HepG2 (cell line): Measurements from ENCODE around the gene TNXB. TPM values are rescaled to one million over a fixed set of nuclear protein-coding genes. Genes with fewer than 3 reads are reported as not detected.
A peak's percentile ranks its signal among the peaks of the same experiment; 100 is the strongest.

Experiments used
- CEBPB ChIP-seq: IDR thresholded peaks from 2 replicates; pipeline ENCODE4 v1.6.1; 2011; ENCODE audit warnings: low read depth, low read length, improper control_type of control experiment, borderline replicate concordance
- HDAC2 ChIP-seq: sonication (generic); formaldehyde crosslinking; IDR thresholded peaks from 2 replicates; pipeline ENCODE4 v1.4.0; 2020; ENCODE audit warnings: missing genetic modification reagents
- HNRNPL ChIP-seq: fragments of 200-400 bp; formaldehyde crosslinking; IDR thresholded peaks from 2 replicates; pipeline ENCODE4 v1.6.1; 2017; ENCODE audit warnings: mild to moderate bottlenecking, low read depth, low read length
- HOXA7 ChIP-seq: sonication (generic); formaldehyde crosslinking; IDR thresholded peaks from 2 replicates; pipeline ENCODE4 v1.8.1; 2022; ENCODE audit warnings: mild to moderate bottlenecking, missing genetic modification reagents, moderate library complexity
- MAFK ChIP-seq, 2 experiments: IDR thresholded peaks in 1 of 2; conservative IDR thresholded peaks in 1 of 2; 2 replicates each; pipeline ENCODE4 v1.6.1; 2011; ENCODE audit warnings: improper control_type of control experiment in 2 of 2, low read length in 2 of 2
- MXI1 ChIP-seq: IDR thresholded peaks from 3 replicates; pipeline ENCODE4 v1.6.1; 2012; ENCODE audit warnings: low read depth, low read length, inconsistent platforms, borderline replicate concordance
- NFKB2 ChIP-seq: sonication (generic); formaldehyde crosslinking; IDR thresholded peaks from 2 replicates; pipeline ENCODE4 v1.4.0; 2020; ENCODE audit warnings: missing genetic modification reagents, borderline replicate concordance
- SALL1 ChIP-seq: sonication (generic); formaldehyde crosslinking; IDR thresholded peaks from 2 replicates; pipeline ENCODE4 v1.8.0; 2022; ENCODE audit warnings: mild to moderate bottlenecking, missing genetic modification reagents
- SAP130 ChIP-seq: IDR thresholded peaks from 2 replicates; pipeline ENCODE4 v1.6.1; 2016; ENCODE audit warnings: low read depth
- TCF7 ChIP-seq: sonication (generic); IDR thresholded peaks from 2 replicates; pipeline ENCODE4 v1.6.1; 2016; ENCODE audit warnings: antibody characterized with exemption, low read depth
- TFAP4 ChIP-seq: sonication (generic); IDR thresholded peaks from 2 replicates; pipeline ENCODE4 v1.6.1; 2016; ENCODE audit warnings: low read depth, borderline replicate concordance
- TSC22D2 ChIP-seq: sonication (generic); formaldehyde crosslinking; IDR thresholded peaks from 2 replicates; pipeline ENCODE4 v1.5.1; 2020; ENCODE audit warnings: missing genetic modification reagents, mild to moderate bottlenecking, borderline replicate concordance
- U2AF1 ChIP-seq: fragments of 200-400 bp; formaldehyde crosslinking; optimal IDR thresholded peaks from 2 replicates; pipeline ENCODE3; 2017; ENCODE audit warnings: mild to moderate bottlenecking, low read depth, low read length
- ZFP41 ChIP-seq: sonication (generic); formaldehyde crosslinking; IDR thresholded peaks from 2 replicates; pipeline ENCODE4 v1.4.0; 2020; ENCODE audit warnings: mild to moderate bottlenecking, missing genetic modification reagents, borderline replicate concordance
- ZIK1 ChIP-seq: sonication (generic); formaldehyde crosslinking; IDR thresholded peaks from 2 replicates; pipeline ENCODE4 v1.5.0; 2020; ENCODE audit warnings: mild to moderate bottlenecking, low read depth, missing genetic modification reagents, borderline replicate concordance
- ZMYM3 ChIP-seq: sonication (generic); formaldehyde crosslinking; IDR thresholded peaks from 2 replicates; pipeline ENCODE4 v1.5.1; 2020; ENCODE audit warnings: mild to moderate bottlenecking, missing genetic modification reagents
- ZNF501 ChIP-seq: sonication (generic); formaldehyde crosslinking; IDR thresholded peaks from 2 replicates; pipeline ENCODE4 v1.5.1; 2020; ENCODE audit warnings: mild to moderate bottlenecking, moderate library complexity, missing genetic modification reagents
- polyA plus RNA-seq, 8 experiments: library from polyadenylated mRNA; depleted of rRNA in 3 of 8; stranded (reverse) in 7 of 8; unstranded in 1 of 8; fragments of >200 nt; fragmentation: Illumina TruSeq in 4 of 8; extraction: Trizol in 4 of 8; gene quantifications; 2 replicates each; pipeline versions ENCODE4 v1.2.1 to v1.2.3, GENCODE V29; 2011 to 2016; ENCODE audit warnings: low read depth in 4 of 8, missing spikeins in 1 of 8, mixed read lengths in 1 of 8; ENCODE audit not compliant: insufficient read depth in 1 of 8
- total RNA-seq, 5 experiments: library from RNA; depleted of rRNA; stranded (reverse); fragments of >200 nt; fragmentation: Illumina TruSeq; extraction: Trizol; gene quantifications; 2 replicates each; pipeline ENCODE4 v1.2.3, GENCODE V29; 2016; ENCODE audit warnings: low read depth in 1 of 5
- TF ChIP-seq, protein P1 (sequence below): sonication (generic); formaldehyde crosslinking; IDR thresholded peaks from 2 replicates; pipeline ENCODE4 v1.5.1; 2020; ENCODE audit warnings: mild to moderate bottlenecking, moderate library complexity, missing genetic modification reagents
- TF ChIP-seq, protein P2 (sequence below): sonication (generic); formaldehyde crosslinking; IDR thresholded peaks from 2 replicates; pipeline ENCODE4 v1.9.0; 2022; ENCODE audit warnings: missing genetic modification reagents, mild to moderate bottlenecking, borderline replicate concordance
- TF ChIP-seq, protein P3 (sequence below): IDR thresholded peaks from 2 replicates; pipeline ENCODE4 v1.6.1; 2012; ENCODE audit warnings: low read length, improper control_type of control experiment

Gene TNXB
- total and polyA plus RNA-seq, 2 of the 13 experiments (the other 11 are each of a cell fraction or from before 2014, with no cell fraction given) = 1.6 to 2.7 TPM

- TF ChIP-seq TFAP4 = peak; percentile 66; the same call in 1 of the 2 replicates
- TF ChIP-seq U2AF1 = peak; percentile 52
- TF ChIP-seq, protein P1, sequence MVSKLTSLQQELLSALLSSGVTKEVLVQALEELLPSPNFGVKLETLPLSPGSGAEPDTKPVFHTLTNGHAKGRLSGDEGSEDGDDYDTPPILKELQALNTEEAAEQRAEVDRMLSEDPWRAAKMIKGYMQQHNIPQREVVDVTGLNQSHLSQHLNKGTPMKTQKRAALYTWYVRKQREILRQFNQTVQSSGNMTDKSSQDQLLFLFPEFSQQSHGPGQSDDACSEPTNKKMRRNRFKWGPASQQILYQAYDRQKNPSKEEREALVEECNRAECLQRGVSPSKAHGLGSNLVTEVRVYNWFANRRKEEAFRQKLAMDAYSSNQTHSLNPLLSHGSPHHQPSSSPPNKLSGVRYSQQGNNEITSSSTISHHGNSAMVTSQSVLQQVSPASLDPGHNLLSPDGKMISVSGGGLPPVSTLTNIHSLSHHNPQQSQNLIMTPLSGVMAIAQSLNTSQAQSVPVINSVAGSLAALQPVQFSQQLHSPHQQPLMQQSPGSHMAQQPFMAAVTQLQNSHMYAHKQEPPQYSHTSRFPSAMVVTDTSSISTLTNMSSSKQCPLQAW (CRISPR knock-in tag) = no peak; the same call in 1 of the 2 replicates
- TF ChIP-seq NFKB2 (CRISPR knock-in tag) = 0 out of 2 replicates have a peak, but pooled peaks have one; percentile 9
- 0 out of 2 replicates have a peak, but pooled peaks have one; percentile 45 for TF ChIP-seq ZNF501 (CRISPR knock-in tag)
- TF ChIP-seq TSC22D2 (CRISPR knock-in tag) = peak; percentile 27; the same call in 1 of the 2 replicates
- peak; percentile 89 for TF ChIP-seq SAP130 (CRISPR knock-in tag)
- no peak for TF ChIP-seq HNRNPL
- TF ChIP-seq ZMYM3 (CRISPR knock-in tag) = peak; percentile 79
- TF ChIP-seq MAFK (conservative IDR thresholded peaks at IDR 0.05 in 1 of 2, IDR thresholded peaks at IDR 0.05 in 1 of 2; ENCODE audit: low read length in 2 of 2) = no peak
- TF ChIP-seq, protein P2, sequence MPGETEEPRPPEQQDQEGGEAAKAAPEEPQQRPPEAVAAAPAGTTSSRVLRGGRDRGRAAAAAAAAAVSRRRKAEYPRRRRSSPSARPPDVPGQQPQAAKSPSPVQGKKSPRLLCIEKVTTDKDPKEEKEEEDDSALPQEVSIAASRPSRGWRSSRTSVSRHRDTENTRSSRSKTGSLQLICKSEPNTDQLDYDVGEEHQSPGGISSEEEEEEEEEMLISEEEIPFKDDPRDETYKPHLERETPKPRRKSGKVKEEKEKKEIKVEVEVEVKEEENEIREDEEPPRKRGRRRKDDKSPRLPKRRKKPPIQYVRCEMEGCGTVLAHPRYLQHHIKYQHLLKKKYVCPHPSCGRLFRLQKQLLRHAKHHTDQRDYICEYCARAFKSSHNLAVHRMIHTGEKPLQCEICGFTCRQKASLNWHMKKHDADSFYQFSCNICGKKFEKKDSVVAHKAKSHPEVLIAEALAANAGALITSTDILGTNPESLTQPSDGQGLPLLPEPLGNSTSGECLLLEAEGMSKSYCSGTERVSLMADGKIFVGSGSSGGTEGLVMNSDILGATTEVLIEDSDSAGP (CRISPR knock-in tag) = peak; percentile 76; the same call in 1 of the 2 replicates
- TF ChIP-seq CEBPB = no peak
- TF ChIP-seq SALL1 (CRISPR knock-in tag) = peak; percentile 66
- TF ChIP-seq ZFP41 = peak; percentile 86; the same call in 1 of the 2 replicates
- TF ChIP-seq, protein P3, sequence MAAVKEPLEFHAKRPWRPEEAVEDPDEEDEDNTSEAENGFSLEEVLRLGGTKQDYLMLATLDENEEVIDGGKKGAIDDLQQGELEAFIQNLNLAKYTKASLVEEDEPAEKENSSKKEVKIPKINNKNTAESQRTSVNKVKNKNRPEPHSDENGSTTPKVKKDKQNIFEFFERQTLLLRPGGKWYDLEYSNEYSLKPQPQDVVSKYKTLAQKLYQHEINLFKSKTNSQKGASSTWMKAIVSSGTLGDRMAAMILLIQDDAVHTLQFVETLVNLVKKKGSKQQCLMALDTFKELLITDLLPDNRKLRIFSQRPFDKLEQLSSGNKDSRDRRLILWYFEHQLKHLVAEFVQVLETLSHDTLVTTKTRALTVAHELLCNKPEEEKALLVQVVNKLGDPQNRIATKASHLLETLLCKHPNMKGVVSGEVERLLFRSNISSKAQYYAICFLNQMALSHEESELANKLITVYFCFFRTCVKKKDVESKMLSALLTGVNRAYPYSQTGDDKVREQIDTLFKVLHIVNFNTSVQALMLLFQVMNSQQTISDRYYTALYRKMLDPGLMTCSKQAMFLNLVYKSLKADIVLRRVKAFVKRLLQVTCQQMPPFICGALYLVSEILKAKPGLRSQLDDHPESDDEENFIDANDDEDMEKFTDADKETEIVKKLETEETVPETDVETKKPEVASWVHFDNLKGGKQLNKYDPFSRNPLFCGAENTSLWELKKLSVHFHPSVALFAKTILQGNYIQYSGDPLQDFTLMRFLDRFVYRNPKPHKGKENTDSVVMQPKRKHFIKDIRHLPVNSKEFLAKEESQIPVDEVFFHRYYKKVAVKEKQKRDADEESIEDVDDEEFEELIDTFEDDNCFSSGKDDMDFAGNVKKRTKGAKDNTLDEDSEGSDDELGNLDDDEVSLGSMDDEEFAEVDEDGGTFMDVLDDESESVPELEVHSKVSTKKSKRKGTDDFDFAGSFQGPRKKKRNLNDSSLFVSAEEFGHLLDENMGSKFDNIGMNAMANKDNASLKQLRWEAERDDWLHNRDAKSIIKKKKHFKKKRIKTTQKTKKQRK = no peak
- TF ChIP-seq HDAC2 (CRISPR knock-in tag) = peak; percentile 37; the same call in 1 of the 2 replicates
- TF ChIP-seq HOXA7 = 0 out of 2 replicates have a peak, but pooled peaks have one; percentile 66
- TF ChIP-seq TCF7 = no peak
- peak; percentile 81 for TF ChIP-seq MXI1
- TF ChIP-seq ZIK1 (CRISPR knock-in tag) = peak; percentile 41; the same call in 1 of the 2 replicates
Measured at GRCh38 chr6:32154514-32155161, 45.5 kb upstream of the TNXB start (continued).
